GM23338 (cell line): ENCODE results near the gene GSG1L. TPM values are rescaled to one million over a fixed set of nuclear protein-coding genes. Genes with fewer than 3 reads are reported as not detected.

Experiments
- ATAC-seq: fragments of 200-7000 bp; cut with Tn5 transposase; 3 replicates; pipeline ENCODE4 v1.9.1; 2020
- DNase-seq: peaks from one replicate; pipeline ENCODE4 v3.0.0-alpha.2; 2015; ENCODE audit warnings: low spot score
- H2AFZ ChIP-seq: fragments of 200-600 bp; sonication (generic); 2 replicates; pipeline ENCODE4 v1.8.0; 2016; ENCODE audit warnings: antibody characterized with exemption, mild to moderate bottlenecking, moderate library complexity
- H3F3A ChIP-seq: fragments of 200-600 bp; sonication (generic); replicated peaks from 2 replicates; pipeline ENCODE4 v1.8.0; 2017; ENCODE audit warnings: antibody characterized with exemption, mixed run types, low read depth
- H3K27ac ChIP-seq: fragments of 200-600 bp; sonication (generic); 2 replicates; pipeline ENCODE4 v1.6.1; 2016; ENCODE audit warnings: low read depth
- H3K27me3 ChIP-seq: fragments of 200-600 bp; sonication (generic); 2 replicates; pipeline ENCODE4 v1.8.0; 2016; ENCODE audit warnings: mild to moderate bottlenecking, mixed run types, moderate library complexity; ENCODE audit not compliant: insufficient read depth
- H3K36me3 ChIP-seq: fragments of 200-600 bp; sonication (generic); 2 replicates; pipeline ENCODE4 v1.8.0; 2016; ENCODE audit warnings: mild to moderate bottlenecking; ENCODE audit not compliant: insufficient read depth
- H3K4me1 ChIP-seq: fragments of 200-600 bp; sonication (generic); 2 replicates; pipeline ENCODE4 v1.8.0; 2016; ENCODE audit warnings: mild to moderate bottlenecking, moderate library complexity; ENCODE audit not compliant: insufficient read depth
- H3K4me2 ChIP-seq: fragments of 200-600 bp; sonication (generic); 2 replicates; pipeline ENCODE4 v1.7.1; 2017; ENCODE audit warnings: mixed run types
- H3K4me3 ChIP-seq: fragments of 200-600 bp; sonication (generic); 2 replicates; pipeline ENCODE4 v1.6.1; 2016; ENCODE audit warnings: mixed run types
- H3K79me2 ChIP-seq: fragments of 200-600 bp; sonication (generic); replicated peaks from 2 replicates; pipeline ENCODE4 v1.8.0; 2017; ENCODE audit warnings: mild to moderate bottlenecking; ENCODE audit not compliant: insufficient read depth
- H3K9me2 ChIP-seq: fragments of 200-600 bp; sonication (generic); 2 replicates; pipeline ENCODE4 v1.8.0; 2017; ENCODE audit not compliant: insufficient read depth
- H4K20me1 ChIP-seq: fragments of 200-600 bp; sonication (generic); replicated peaks from 2 replicates; pipeline ENCODE4 v1.8.0; 2017; ENCODE audit warnings: mild to moderate bottlenecking; ENCODE audit not compliant: insufficient read depth
- H3K27ac Mint-ChIP-seq: 2 replicates; pipeline ENCODE4 v1.8.0; 2020; ENCODE audit warnings: inconsistent platforms, mild to moderate bottlenecking, moderate library complexity, mixed read lengths
- H3K27me3 Mint-ChIP-seq: 3 replicates; pipeline ENCODE4 v1.8.0; 2022; ENCODE audit warnings: low read depth, mild to moderate bottlenecking, moderate library complexity, mixed read lengths, inconsistent platforms; ENCODE audit not compliant: insufficient read depth, poor library complexity
- H3K36me3 Mint-ChIP-seq: 3 replicates; pipeline ENCODE4 v1.8.0; 2021; ENCODE audit warnings: low read depth, mild to moderate bottlenecking, inconsistent platforms, moderate library complexity, mixed read lengths
- H3K4me1 Mint-ChIP-seq: 3 replicates; pipeline ENCODE4 v1.8.0; 2020; ENCODE audit warnings: mild to moderate bottlenecking, inconsistent platforms, mixed read lengths
- H3K4me3 Mint-ChIP-seq: 3 replicates; pipeline ENCODE4 v1.8.0; 2021; ENCODE audit warnings: moderate library complexity, mild to moderate bottlenecking, inconsistent platforms, mixed read lengths
- H3K9me3 Mint-ChIP-seq: 3 replicates; pipeline ENCODE4 v1.8.0; 2020; ENCODE audit warnings: moderate library complexity, mild to moderate bottlenecking, inconsistent platforms, mixed read lengths
- CREB1 ChIP-seq: fragments of 250-450 bp; sonication (Bioruptor Pico); IDR thresholded peaks from 2 replicates; pipeline ENCODE4 v1.5.0; 2020; ENCODE audit warnings: low read depth, mild to moderate bottlenecking, moderate library complexity
- CTCF ChIP-seq, 2 experiments: fragments of 200-600 bp in 1 of 2; sonication (generic) in 1 of 2; conservative IDR thresholded peaks; 2 replicates each; pipeline versions ENCODE4 v1.5.1 to v1.6.1; 2016 to 2017; ENCODE audit warnings: antibody characterized with exemption in 2 of 2, low read depth in 2 of 2, mild to moderate bottlenecking in 2 of 2, moderate library complexity in 1 of 2
- JUNB ChIP-seq: IDR thresholded peaks from one replicate; pipeline ENCODE4 v1.6.1; 2016; ENCODE audit warnings: antibody characterized with exemption; ENCODE audit not compliant: unreplicated experiment
- REST ChIP-seq: IDR thresholded peaks from one replicate; pipeline ENCODE4 v1.6.1; 2018; ENCODE audit warnings: antibody characterized with exemption; ENCODE audit not compliant: unreplicated experiment
- polyA plus RNA-seq: library from polyadenylated mRNA; unstranded; fragments of >200 nt; fragmentation: Nextera tagmentation; extraction: Ambion mirVana; gene quantifications from 2 replicates; pipeline ENCODE4 v1.2.1, GENCODE V29; 2016
- total RNA-seq: library from RNA; depleted of rRNA; stranded (reverse); fragments of >200 nt; shearing (Covaris generic); gene quantifications from 2 replicates; pipeline ENCODE4 v1.2.3, GENCODE V29; 2014

The GSG1L gene
- total and polyA plus RNA-seq, 2 experiments from 2014 or later: 0.36 to 0.63 TPM

- H3K36me3 ChIP-seq: no peaks in the 10 kb centered on the region
- Mint-ChIP-seq H3K27ac (no peak overlapping the region), H3K9me3 (peaks cover 10% of the 10 kb centered on the region; the same call in 2 of the 3 replicates), H3K36me3 (peaks cover 19% of the 10 kb centered on the region), H3K27me3 (peaks cover 1% of the 10 kb centered on the region), H3K4me3 (no peak overlapping the region), H3K4me1 (no peaks in the 10 kb centered on the region)
- ATAC-seq: no peak
- no peak overlapping the region for H2AFZ ChIP-seq
- no peak overlapping the region for H3K4me3 ChIP-seq
- no peaks in the 10 kb centered on the region for H3K79me2 ChIP-seq
- no peak for DNase-seq
- no peaks in the 10 kb centered on the region for H3K9me2 ChIP-seq
- H3K27ac ChIP-seq: no peak overlapping the region
- no peaks in the 10 kb centered on the region for H3F3A ChIP-seq
- no peaks in the 10 kb centered on the region for H3K27me3 ChIP-seq
- no peak for TF ChIP-seq CTCF (conservative IDR thresholded peaks at IDR 0.05; ENCODE audit: low read depth in 2 of 2)
- H4K20me1 ChIP-seq: no peaks in the 10 kb centered on the region
- no peaks in the 10 kb centered on the region for H3K4me1 ChIP-seq
- no peak overlapping the region for H3K4me2 ChIP-seq
Observed at GRCh38 chr16:27768651-27769272, 294.8 kb downstream of the GSG1L start.

- Mint-ChIP-seq H3K27me3 (peaks cover 1% of the 10 kb centered on the region), H3K9me3 (peaks cover 11% of the 10 kb centered on the region; the same call in 2 of the 3 replicates), H3K27ac (no peak overlapping the region), H3K4me3 (no peak overlapping the region), H3K4me1 (no peaks in the 10 kb centered on the region), H3K36me3 (peaks cover 22% of the 10 kb centered on the region)
- ATAC-seq (no peak), DNase-seq (no peak)
- no peak for TF ChIP-seq JUNB
- TF ChIP-seq CTCF (conservative IDR thresholded peaks at IDR 0.05; ENCODE audit: low read depth in 2 of 2): no peak
- no peak for TF ChIP-seq CREB1 (CRISPR knock-in tag)
- no peak for TF ChIP-seq REST
- no peaks in the 10 kb centered on the region for H3K79me2 ChIP-seq
- no peaks in the 10 kb centered on the region for H3K36me3 ChIP-seq
- H4K20me1 ChIP-seq: no peaks in the 10 kb centered on the region
- H2AFZ ChIP-seq: no peak overlapping the region
- H3K27me3 ChIP-seq: no peaks in the 10 kb centered on the region
- H3K4me3 ChIP-seq: no peak overlapping the region
- H3K4me1 ChIP-seq: no peaks in the 10 kb centered on the region
- H3K4me2 ChIP-seq: no peak overlapping the region
- H3F3A ChIP-seq: no peaks in the 10 kb centered on the region
- H3K27ac ChIP-seq: no peak overlapping the region
- no peaks in the 10 kb centered on the region for H3K9me2 ChIP-seq
Observed at GRCh38 chr16:27767971-27768591, 295.4 kb downstream of the GSG1L start.
